ENCODE measurements around the gene SYK. TPM values are rescaled to one million over a fixed set of nuclear protein-coding genes. Genes with fewer than 3 reads are reported as not detected.
A peak's percentile ranks its signal among the peaks of the same experiment; 100 is the strongest.

The SYK gene
- total RNA-seq, 2 donors from 2014 or later, result 2.5 to 6.0 TPM

DNA sequence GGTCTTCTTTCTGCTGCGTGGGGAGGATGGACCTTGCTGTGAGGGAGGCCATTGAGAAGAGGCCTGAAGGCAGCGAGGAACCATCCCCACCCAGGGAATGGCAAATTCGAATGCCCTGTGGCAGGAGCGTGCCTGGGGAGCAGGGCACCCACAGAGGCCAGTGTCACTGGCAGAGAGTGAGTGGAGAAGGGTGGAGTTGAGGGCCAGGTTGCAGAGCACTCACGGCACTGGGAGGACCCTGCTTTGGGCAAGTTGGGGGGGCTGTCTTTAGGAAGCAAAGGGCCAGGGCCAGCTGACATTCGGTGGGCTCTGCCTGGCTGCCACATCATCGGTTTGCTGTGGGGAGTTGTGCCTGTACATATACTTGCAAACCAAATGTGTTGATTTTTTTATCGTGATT, 47.2 kb downstream of the SYK start:
- Mint-ChIP-seq H3K27ac (no peak overlapping the region), H3K9me3 (no peaks in the 10 kb centered on the region), H3K4me3 (no peak overlapping the region), H3K27me3 (ENCODE audit: insufficient read depth) (no peaks in the 10 kb centered on the region), H3K36me3 (ENCODE audit: low read depth) (no peaks in the 10 kb centered on the region), H3K4me1 (no peaks in the 10 kb centered on the region)
- Histone ChIP-seq H3K4me1 (ENCODE audit: control insufficient read depth, insufficient read depth, low read length) (no peaks in the 10 kb centered on the region), H3K36me3 (ENCODE audit: control insufficient read depth, insufficient read depth, low read length) (no peaks in the 10 kb centered on the region), H3K27me3 (ENCODE audit: control insufficient read depth, insufficient read depth, low read length, poor library complexity, severe bottlenecking) (no peaks in the 10 kb centered on the region), H3K9me3 (ENCODE audit: control insufficient read depth, low read length) (no peaks in the 10 kb centered on the region), H3K4me3 (ENCODE audit: low read length) (no peak overlapping the region), H3K9ac (ENCODE audit: extremely low read depth, low read length, poor library complexity, severe bottlenecking) (no peak overlapping the region), H3K27ac (ENCODE audit: low read depth, low read length) (no peak overlapping the region)
- DNase-seq, result no peak
- TF ChIP-seq CTCF (conservative IDR thresholded peaks at IDR 0.05), result no peak
- WGBS, 2 experiments (ENCODE audit: insufficient coverage in 1 of 2, insufficient read length in 1 of 2), result 90% methylated on average over 3 to 8 of the region's 8 CpGs

- DNase-seq, result no peak
- H3K27me3 ChIP-seq (ENCODE audit: control insufficient read depth, insufficient read depth, low read length, poor library complexity, severe bottlenecking), result no peaks in the 10 kb centered on the region
- Mint-ChIP-seq H3K36me3 (ENCODE audit: low read depth) (no peaks in the 10 kb centered on the region), H3K9me3 (no peaks in the 10 kb centered on the region), H3K27ac (no peak overlapping the region), H3K4me1 (no peaks in the 10 kb centered on the region), H3K27me3 (ENCODE audit: insufficient read depth) (no peaks in the 10 kb centered on the region), H3K4me3 (no peak overlapping the region)
- TF ChIP-seq CTCF (conservative IDR thresholded peaks at IDR 0.05), result peak; percentile 46
- no peak overlapping the region for H3K9ac ChIP-seq (ENCODE audit: extremely low read depth, low read length, poor library complexity, severe bottlenecking)
- H3K27ac ChIP-seq (ENCODE audit: low read depth, low read length), result no peak overlapping the region
- no peaks in the 10 kb centered on the region for H3K9me3 ChIP-seq (ENCODE audit: control insufficient read depth, low read length)
- H3K36me3 ChIP-seq (ENCODE audit: control insufficient read depth, insufficient read depth, low read length), result no peaks in the 10 kb centered on the region
- no peak overlapping the region for H3K4me3 ChIP-seq (ENCODE audit: low read length)
- no peaks in the 10 kb centered on the region for H3K4me1 ChIP-seq (ENCODE audit: control insufficient read depth, insufficient read depth, low read length)
- 75 to 80% methylated on average over 1 to 4 of the region's 5 CpGs for WGBS, 2 experiments (ENCODE audit: insufficient coverage in 1 of 2, insufficient read length in 1 of 2)
Observed at GRCh38 chr9:90851444-90851843, 49.8 kb downstream of the SYK start.

DNA sequence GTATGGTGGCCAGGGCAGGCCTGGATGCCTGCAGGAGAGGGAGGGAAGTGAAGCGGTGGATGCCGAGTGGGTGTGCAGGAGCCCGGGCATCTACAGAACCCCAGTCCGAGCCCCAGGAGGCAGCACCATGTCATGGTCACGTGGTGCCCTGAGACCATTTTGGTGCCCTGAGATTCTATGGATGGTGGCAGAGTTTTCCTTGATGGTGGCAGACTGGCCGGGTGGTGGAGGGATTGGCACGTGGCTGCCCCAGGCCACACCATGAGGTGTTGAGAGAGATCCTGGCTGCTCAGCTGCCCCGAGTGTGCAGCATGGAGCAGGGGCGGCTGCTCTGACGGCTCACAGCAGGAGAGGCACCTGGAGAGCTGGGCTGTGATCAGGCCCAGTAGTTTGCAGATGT, 52.3 kb downstream of the SYK start:
- Histone ChIP-seq H3K9ac (ENCODE audit: extremely low read depth, low read length, poor library complexity, severe bottlenecking) (no peak overlapping the region), H3K9me3 (ENCODE audit: control insufficient read depth, low read length) (no peaks in the 10 kb centered on the region), H3K36me3 (ENCODE audit: control insufficient read depth, insufficient read depth, low read length) (no peaks in the 10 kb centered on the region), H3K4me3 (ENCODE audit: low read length) (no peak overlapping the region), H3K27ac (ENCODE audit: low read depth, low read length) (no peak overlapping the region), H3K4me1 (ENCODE audit: control insufficient read depth, insufficient read depth, low read length) (no peaks in the 10 kb centered on the region), H3K27me3 (ENCODE audit: control insufficient read depth, insufficient read depth, low read length, poor library complexity, severe bottlenecking) (no peaks in the 10 kb centered on the region)
- H3K9me3 Mint-ChIP-seq, result no peaks in the 10 kb centered on the region
- no peak overlapping the region for H3K27ac Mint-ChIP-seq
- H3K4me1 Mint-ChIP-seq, result no peaks in the 10 kb centered on the region
- no peaks in the 10 kb centered on the region for H3K36me3 Mint-ChIP-seq (ENCODE audit: low read depth)
- TF ChIP-seq CTCF (conservative IDR thresholded peaks at IDR 0.05), result no peak
- no peaks in the 10 kb centered on the region for H3K27me3 Mint-ChIP-seq (ENCODE audit: insufficient read depth)
- WGBS, 2 experiments (ENCODE audit: insufficient coverage in 1 of 2, insufficient read length in 1 of 2), result 88 to 90% methylated on average over 8 to 10 of the region's 10 CpGs
- no peak overlapping the region for H3K4me3 Mint-ChIP-seq
- no peak for DNase-seq

Data from endodermal cell (in vitro differentiated cells).